K562 (cell line): ENCODE measurements around the gene ZNRF2. TPM values are rescaled to one million over a fixed set of nuclear protein-coding genes. Genes with fewer than 3 reads are reported as not detected.
A peak's percentile ranks its signal among the peaks of the same experiment; 100 is the strongest.
"Not testable (repeated sequence)": the region's sequence is repeated elsewhere in the genome, so short reads cannot be mapped to it uniquely, and the experiment has no call there.

Experiments used
- ATAC-seq: fragments of 200-7000 bp; cut with Tn5 transposase; 3 replicates; pipeline ENCODE4 v1.9.1; 2020; ENCODE audit warnings: moderate library complexity
- BruUV-seq: library from RNA; stranded (reverse); fragments of 400-500 nt; replicated peaks from 2 replicates; lab custom pipeline; 2021; lab: Mats Ljungman, UMichigan
- CTCF ChIA-PET: fragments of 300-600 bp; formaldehyde crosslinking; extraction: SDS; loops from one replicate; lab custom pipeline; 2021; ENCODE audit warnings: low intra/inter-chr PET ratio; lab: Yijun Ruan, JAX
- POLR2A ChIA-PET: fragments of 300-600, 350-650 bp; sonication (Branson Sonifier 250); formaldehyde crosslinking; extraction: SDS; loops from one replicate; lab custom pipeline; 2021; ENCODE audit warnings: antibody characterized with exemption, inconsistent platforms; lab: Yijun Ruan, JAX
- DNase-seq, 4 experiments: peaks; one replicate each; pipeline versions ENCODE4 v3.0.0 to v3.0.0-alpha.2; 2011 to 2018; ENCODE audit warnings: low spot score in 3 of 4, mixed read lengths in 3 of 4; ENCODE audit errors: extremely low read depth in 1 of 4
- FAIRE-seq: peaks from 2 replicates; lab custom pipeline; 2011; peaks lifted over from hg19 to GRCh38; lab: Jason Lieb, UNC
- H2AFZ ChIP-seq: 2 replicates; pipeline ENCODE4 v1.6.0; 2011; ENCODE audit warnings: low read depth, low read length, control low read depth, inconsistent platforms
- H3K27ac ChIP-seq: fragments of 200-600 bp; 3 replicates; pipeline ENCODE4 v1.8.0; 2011; ENCODE audit warnings: low read depth, mild to moderate bottlenecking, control low read depth, inconsistent platforms, low read length, moderate library complexity, mixed read lengths; ENCODE audit errors: extremely low read depth
- H3K27me3 ChIP-seq, 2 experiments: fragments of 300-600 bp in 1 of 2; 2 replicates in 1 of 2; 3 replicates in 1 of 2; pipeline versions ENCODE4 v1.6.0 to v1.8.0; 2011; ENCODE audit warnings: inconsistent platforms in 2 of 2, low read length in 2 of 2, mild to moderate bottlenecking in 1 of 2, mixed read lengths in 1 of 2, moderate library complexity in 1 of 2; ENCODE audit not compliant: control insufficient read depth in 2 of 2, insufficient read depth in 2 of 2
- H3K36me3 ChIP-seq: fragments of 300-600 bp; 3 replicates; pipeline ENCODE4 v1.8.0; 2011; ENCODE audit warnings: mild to moderate bottlenecking, low read length, inconsistent platforms; ENCODE audit not compliant: control insufficient read depth, insufficient read depth
- H3K4me1 ChIP-seq, 2 experiments: fragments of 200-600 bp in 1 of 2; replicated peaks in 1 of 2; 2 replicates in 1 of 2; 3 replicates in 1 of 2; pipeline versions ENCODE4 v1.5.1 to v1.8.0; 2011; ENCODE audit warnings: inconsistent platforms in 2 of 2, low read length in 2 of 2, mild to moderate bottlenecking in 1 of 2, mixed read lengths in 1 of 2, moderate library complexity in 1 of 2; ENCODE audit not compliant: control insufficient read depth in 2 of 2, insufficient read depth in 2 of 2
- H3K4me2 ChIP-seq: 2 replicates; pipeline ENCODE4 v1.6.1; 2011; ENCODE audit warnings: low read length, control low read depth, inconsistent platforms, mixed read lengths; ENCODE audit not compliant: insufficient read depth
- H3K4me3 ChIP-seq: fragments of 200-600 bp; sonication (generic), shearing (Covaris generic); 2 replicates; pipeline ENCODE4 v1.5.1; 2016; ENCODE audit warnings: control low read depth, inconsistent platforms
- H3K79me2 ChIP-seq: fragments of 200-600 bp; 3 replicates; pipeline ENCODE4 v1.8.0; 2011; ENCODE audit warnings: low read length, inconsistent platforms; ENCODE audit not compliant: control insufficient read depth, insufficient read depth
- H3K9ac ChIP-seq, 2 experiments: 2 replicates each; pipeline versions ENCODE4 v1.6.0 to v1.6.1; 2011; ENCODE audit warnings: low read depth in 2 of 2, low read length in 2 of 2, control low read depth in 1 of 2, inconsistent platforms in 1 of 2, mild to moderate bottlenecking in 1 of 2, mixed read lengths in 1 of 2; ENCODE audit not compliant: insufficient read depth in 1 of 2
- H3K9me1 ChIP-seq: one replicate; pipeline ENCODE4 v1.6.0; 2011; ENCODE audit warnings: inconsistent platforms, mild to moderate bottlenecking, low read length, moderate library complexity; ENCODE audit not compliant: control insufficient read depth, insufficient read depth
- H3K9me3 ChIP-seq: replicated peaks from 2 replicates; pipeline ENCODE4 v1.5.1; 2011; ENCODE audit warnings: low read depth, low read length, inconsistent platforms; ENCODE audit not compliant: control insufficient read depth, insufficient read depth
- H4K20me1 ChIP-seq: replicated peaks from 2 replicates; pipeline ENCODE4 v1.6.1; 2011; ENCODE audit warnings: low read length, inconsistent platforms, mixed read lengths; ENCODE audit not compliant: control insufficient read depth, insufficient read depth
- ARNT ChIP-seq, 2 experiments: fragments of 450-650 bp; IDR thresholded peaks; 2 replicates each; pipeline ENCODE4 v1.6.1; 2016; ENCODE audit warnings: mild to moderate bottlenecking in 1 of 2
- C11orf30 ChIP-seq: fragments of 450-650 bp; IDR thresholded peaks from 2 replicates; pipeline ENCODE4 v1.6.1; 2016; ENCODE audit warnings: low read depth, mild to moderate bottlenecking
- CBFA2T2 ChIP-seq: fragments of 450-650 bp; conservative IDR thresholded peaks from 2 replicates; pipeline ENCODE4 v1.6.1; 2017; ENCODE audit warnings: mild to moderate bottlenecking
- CC2D1A ChIP-seq: fragments of 450-650 bp; IDR thresholded peaks from 2 replicates; pipeline ENCODE4 v1.6.1; 2017; ENCODE audit warnings: mild to moderate bottlenecking
- CREM ChIP-seq: IDR thresholded peaks from 2 replicates; pipeline ENCODE4 v1.6.1; 2014; ENCODE audit warnings: antibody characterized with exemption, low read depth
- CTBP1 ChIP-seq: fragments of 450-650 bp; IDR thresholded peaks from 2 replicates; pipeline ENCODE4 v1.6.1; 2016; ENCODE audit warnings: borderline replicate concordance
- DACH1 ChIP-seq: fragments of 450-650 bp; IDR thresholded peaks from 2 replicates; pipeline ENCODE4 v1.6.1; 2018; ENCODE audit not compliant: partially characterized antibody
- EGR1 ChIP-seq: fragments of 450-650 bp; conservative IDR thresholded peaks from 2 replicates; pipeline ENCODE4 v1.6.1; 2017; ENCODE audit warnings: mild to moderate bottlenecking
- EP300 ChIP-seq: IDR thresholded peaks from 2 replicates; pipeline ENCODE4 v1.6.1; 2012; ENCODE audit warnings: low read length, improper control_type of control experiment
- HDAC1 ChIP-seq, 2 experiments: fragments of 450-650 bp; IDR thresholded peaks; 2 replicates each; pipeline ENCODE4 v1.6.1; 2016 to 2017; ENCODE audit warnings: inconsistent platforms in 1 of 2, mild to moderate bottlenecking in 1 of 2, moderate library complexity in 1 of 2
- JUND ChIP-seq, 2 experiments: IDR thresholded peaks; 2 replicates in 1 of 2; 3 replicates in 1 of 2; pipeline ENCODE4 v1.6.1; 2011; ENCODE audit warnings: borderline replicate concordance in 2 of 2, low read depth in 2 of 2, low read length in 2 of 2, improper control_type of control experiment in 1 of 2, missing biosample characterization in 1 of 2, missing genetic modification characterization in 1 of 2, missing genetic modification reagents in 1 of 2
- MAFG ChIP-seq: fragments of 450-650 bp; conservative IDR thresholded peaks from 2 replicates; pipeline ENCODE4 v1.6.1; 2016; ENCODE audit warnings: missing genetic modification characterization, missing compliant biosample characterization
- MAFK ChIP-seq: IDR thresholded peaks from 2 replicates; pipeline ENCODE4 v1.6.1; 2011; ENCODE audit warnings: low read length, improper control_type of control experiment
- NFE2 ChIP-seq: IDR thresholded peaks from 2 replicates; pipeline ENCODE4 v1.6.1; 2014; ENCODE audit warnings: antibody characterized with exemption, low read depth
- PHF21A ChIP-seq: fragments of 450-650 bp; IDR thresholded peaks from 2 replicates; pipeline ENCODE4 v1.6.1; 2017; ENCODE audit warnings: low read depth, borderline replicate concordance
- PML ChIP-seq: IDR thresholded peaks from 2 replicates; pipeline ENCODE4 v1.6.1; 2012; ENCODE audit warnings: low read length, inconsistent platforms
- RCOR1 ChIP-seq, 2 experiments: IDR thresholded peaks; 2 replicates each; pipeline ENCODE4 v1.6.1; 2012; ENCODE audit warnings: low read depth in 2 of 2, low read length in 2 of 2, borderline replicate concordance in 1 of 2, improper control_type of control experiment in 1 of 2
- SMAD4 ChIP-seq: fragments of 250-450 bp; sonication (Bioruptor Pico); conservative IDR thresholded peaks from 2 replicates; pipeline ENCODE4 v1.8.0; 2021; ENCODE audit warnings: inconsistent platforms, mild to moderate bottlenecking, moderate library complexity
- STAT5A ChIP-seq: IDR thresholded peaks from 2 replicates; pipeline ENCODE4 v1.6.1; 2012; ENCODE audit warnings: low read length, inconsistent platforms, borderline replicate concordance
- TAF9B ChIP-seq: fragments of 450-650 bp; IDR thresholded peaks from 2 replicates; pipeline ENCODE4 v1.6.1; 2018; ENCODE audit warnings: mild to moderate bottlenecking; ENCODE audit not compliant: partially characterized antibody
- TBL1XR1 ChIP-seq, 2 experiments: IDR thresholded peaks; 2 replicates each; pipeline ENCODE4 v1.6.1; 2012; ENCODE audit warnings: improper control_type of control experiment in 2 of 2, low read length in 2 of 2, mild to moderate bottlenecking in 1 of 2
- TCF3 ChIP-seq: sonication (generic); formaldehyde crosslinking; IDR thresholded peaks from 2 replicates; pipeline ENCODE4 v1.4.0; 2020; ENCODE audit warnings: mild to moderate bottlenecking, missing genetic modification reagents
- TEAD4 ChIP-seq, 2 experiments: sonication (generic) in 1 of 2; formaldehyde crosslinking in 1 of 2; IDR thresholded peaks; 2 replicates each; pipeline versions ENCODE4 v1.6.1 to v1.8.0; 2012 to 2022; ENCODE audit warnings: borderline replicate concordance in 1 of 2, inconsistent platforms in 1 of 2, low read length in 1 of 2, mild to moderate bottlenecking in 1 of 2, missing genetic modification reagents in 1 of 2
- TRIM24 ChIP-seq, 2 experiments: fragments of 450-650 bp; IDR thresholded peaks; 2 replicates each; pipeline ENCODE4 v1.6.1; 2016
- ZEB2 ChIP-seq: fragments of 450-650 bp; IDR thresholded peaks from 2 replicates; pipeline ENCODE4 v1.6.1; 2016
- ZNF316 ChIP-seq: fragments of 450-650 bp; IDR thresholded peaks from 2 replicates; pipeline ENCODE4 v1.6.1; 2016
- WGBS: fragments of 100-300 bp; shearing (Covaris generic); methylation state at CpG from one replicate; pipeline ENCODE4 v1.1.6; 2016; ENCODE audit warnings: low coverage, mixed read lengths; ENCODE audit not compliant: insufficient coverage; ENCODE audit errors: missing lambda C conversion rate; 5-methylcytosine and 5-hydroxymethylcytosine counted together
- in situ Hi-C: fragments of 300-500 bp; cut with MboI; formaldehyde crosslinking; loops from 4 replicates; pipeline ENCODE4 v1.15.0; 2018; ENCODE audit warnings: inconsistent platforms, mixed read lengths
- intact Hi-C: fragments of 100-400 bp; cut with micrococcal nuclease; formaldehyde crosslinking; loops from 2 replicates; pipeline ENCODE4 v1.14.2; 2022
- polyA plus RNA-seq, 8 experiments: library from polyadenylated mRNA; depleted of rRNA in 4 of 8; stranded (reverse) in 5 of 8; unstranded in 3 of 8; fragments of >200 nt; fragmentation: Nextera tagmentation in 2 of 8; fragmentation: Illumina TruSeq in 1 of 8; extraction: Ambion mirVana in 2 of 8; extraction: Trizol in 1 of 8; gene quantifications; 2 replicates each; pipeline versions ENCODE4 v1.2.1 to v1.2.3, GENCODE V29; 2011 to 2014; ENCODE audit warnings: inconsistent platforms in 1 of 8, missing spikeins in 1 of 8
- total RNA-seq, 7 experiments: library from RNA; depleted of rRNA in 6 of 7; stranded (reverse); fragments of >200 nt in 6 of 7; fragmentation: Illumina TruSeq in 2 of 7; extraction: Trizol in 2 of 7; gene quantifications; 2 replicates each; pipeline versions ENCODE4 v1.2.1 to v1.2.3, GENCODE V29; 2011 to 2021; ENCODE audit warnings: low replicate concordance in 1 of 7
- TF ChIP-seq, protein P1 (sequence below): sonication (generic); IDR thresholded peaks from 2 replicates; pipeline ENCODE4 v1.6.1; 2016

The ZNRF2 gene
- total and polyA plus RNA-seq, 9 of the 15 experiments (the other 6 are each of a cell fraction or from before 2014, with no cell fraction given) = 1.1 to 13.9 (median 5.5) TPM

DNA sequence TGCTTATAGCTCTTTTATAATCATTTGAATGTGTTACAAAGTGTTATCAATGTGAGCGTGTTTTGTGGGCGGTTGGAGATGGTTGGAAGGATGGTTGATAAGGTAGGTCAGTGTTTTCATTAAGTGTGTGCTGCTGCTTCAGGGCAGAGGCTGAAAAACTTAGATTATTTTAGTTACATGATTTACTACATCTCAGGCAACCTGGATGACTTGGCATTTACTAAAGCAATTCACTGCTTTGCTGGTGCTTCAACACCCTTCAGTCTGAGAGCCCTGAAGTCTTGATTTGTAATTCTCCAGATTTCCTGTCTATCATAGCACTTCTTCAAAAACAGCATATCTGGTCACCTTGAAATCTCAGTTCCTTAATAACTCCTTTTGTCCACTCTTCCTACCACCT lies 11.9 kb downstream of the ZNRF2 start:
- ATAC-seq (peak; percentile 85), DNase-seq (peak in 1 of 4 experiments; percentile 56), FAIRE-seq (peak; percentile 11)
- H3K9me3 ChIP-seq; POLR2A ChIA-PET; H3K36me3 ChIP-seq; H3K4me2 ChIP-seq; in situ Hi-C loops; intact Hi-C loops; BruUV-seq; H4K20me1 ChIP-seq; H3K9ac ChIP-seq; H2AFZ ChIP-seq; H3K27ac ChIP-seq; H3K9me1 ChIP-seq; H3K27me3 ChIP-seq; CTCF ChIA-PET; H3K4me3 ChIP-seq; TF ChIP-seq TEAD4 (CRISPR knock-in tag; IDR thresholded peaks at IDR 0.05; ENCODE audit: borderline replicate concordance); JUND (tag; IDR thresholded peaks at IDR 0.05; ENCODE audit: borderline replicate concordance, low read depth, low read length): not testable (repeated sequence)
- 0% methylated on average over 2 of the region's 2 CpGs for WGBS
- Histone ChIP-seq H3K79me2 (peaks cover 64% of the 10 kb centered on the region), H3K4me1 (peaks cover 7 to 12% of the 10 kb centered on the region in 2 experiments; a peak in 4 of 5 replicates)
- TF ChIP-seq CBFA2T2 (peak; percentile 89), TRIM24 (IDR thresholded peaks at IDR 0.05) (0 out of 4 replicates have a peak, but pooled peaks of 1 of the 2 experiments have one; percentile 11), RCOR1 (IDR thresholded peaks at IDR 0.05; ENCODE audit: borderline replicate concordance in 1 of 2, low read depth in 2 of 2, low read length in 2 of 2) (peak; percentile 79 to 94), MAFG (tag) (peak; percentile 97), C11orf30 (peak; percentile 85), EGR1 (peak; percentile 60), ZEB2 (peak; percentile 66), DACH1 (peak; percentile 71), EP300 (peak; percentile 66), TAF9B (peak; percentile 9), TEAD4 (IDR thresholded peaks at IDR 0.05; ENCODE audit: low read length) (peak; percentile 84), ARNT (IDR thresholded peaks at IDR 0.05) (peak in 1 of 2 experiments; percentile 45; a peak in 2 of 4 replicates), STAT5A (peak; percentile 44; the same call in 1 of the 2 replicates), TBL1XR1 (IDR thresholded peaks at IDR 0.05; ENCODE audit: low read length in 2 of 2) (0 out of 4 replicates have a peak, but pooled peaks of 1 of the 2 experiments have one; percentile 23), ZNF316 (peak; percentile 92), CREM (0 out of 2 replicates have a peak, but pooled peaks have one; percentile 20), NFE2 (peak; percentile 93), PHF21A (0 out of 2 replicates have a peak, but pooled peaks have one; percentile 59), CTBP1 (peak; percentile 60; the same call in 1 of the 2 replicates), TCF3 (CRISPR knock-in tag) (peak; percentile 76), PML (peak; percentile 72), MAFK (peak; percentile 55; the same call in 1 of the 2 replicates), SMAD4 (CRISPR knock-in tag) (peak; percentile 38), JUND (IDR thresholded peaks at IDR 0.05; ENCODE audit: borderline replicate concordance, low read depth, low read length) (peak; percentile 46; the same call in 1 of the 2 replicates), CC2D1A (peak; percentile 21; the same call in 1 of the 2 replicates), HDAC1 (IDR thresholded peaks at IDR 0.05) (peak in 1 of 2 experiments; percentile 91; a peak in 2 of 4 replicates)
- TF ChIP-seq, protein P1, sequence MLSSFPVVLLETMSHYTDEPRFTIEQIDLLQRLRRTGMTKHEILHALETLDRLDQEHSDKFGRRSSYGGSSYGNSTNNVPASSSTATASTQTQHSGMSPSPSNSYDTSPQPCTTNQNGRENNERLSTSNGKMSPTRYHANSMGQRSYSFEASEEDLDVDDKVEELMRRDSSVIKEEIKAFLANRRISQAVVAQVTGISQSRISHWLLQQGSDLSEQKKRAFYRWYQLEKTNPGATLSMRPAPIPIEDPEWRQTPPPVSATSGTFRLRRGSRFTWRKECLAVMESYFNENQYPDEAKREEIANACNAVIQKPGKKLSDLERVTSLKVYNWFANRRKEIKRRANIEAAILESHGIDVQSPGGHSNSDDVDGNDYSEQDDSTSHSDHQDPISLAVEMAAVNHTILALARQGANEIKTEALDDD = peak; percentile 81
